Nephron (organoid): ENCODE data around the gene EARS2.

ENCODE experiments used
- H3K27ac Mint-ChIP-seq, 3 experiments: 2 replicates each; pipeline ENCODE4 v1.8.0; 2020; ENCODE audit warnings: mixed read lengths in 3 of 3, mild to moderate bottlenecking in 2 of 3, moderate library complexity in 1 of 3
- H3K27me3 Mint-ChIP-seq: 2 replicates; pipeline ENCODE4 v1.8.0; 2021; ENCODE audit warnings: low read depth, mild to moderate bottlenecking, moderate library complexity, mixed read lengths
- H3K36me3 Mint-ChIP-seq: 2 replicates; pipeline ENCODE4 v1.8.0; 2020; ENCODE audit warnings: low read depth, mixed read lengths
- H3K4me1 Mint-ChIP-seq: 2 replicates; pipeline ENCODE4 v1.8.0; 2020; ENCODE audit warnings: mixed read lengths
- H3K4me3 Mint-ChIP-seq, 3 experiments: 2 replicates each; pipeline ENCODE4 v1.8.0; 2020; ENCODE audit warnings: mild to moderate bottlenecking in 3 of 3, mixed read lengths in 3 of 3, moderate library complexity in 2 of 3
- H3K9me3 Mint-ChIP-seq: 2 replicates; pipeline ENCODE4 v1.8.0; 2020; ENCODE audit warnings: mixed read lengths
- TF ChIP-seq, protein P1 (sequence below), 3 experiments: fragments of 200-600 bp; sonication (generic); IDR thresholded peaks; one replicate each; pipeline ENCODE4 v1.5.0; 2021; ENCODE audit warnings: antibody characterized with exemption in 3 of 3; ENCODE audit not compliant: unreplicated experiment in 3 of 3

Gene EARS2

DNA sequence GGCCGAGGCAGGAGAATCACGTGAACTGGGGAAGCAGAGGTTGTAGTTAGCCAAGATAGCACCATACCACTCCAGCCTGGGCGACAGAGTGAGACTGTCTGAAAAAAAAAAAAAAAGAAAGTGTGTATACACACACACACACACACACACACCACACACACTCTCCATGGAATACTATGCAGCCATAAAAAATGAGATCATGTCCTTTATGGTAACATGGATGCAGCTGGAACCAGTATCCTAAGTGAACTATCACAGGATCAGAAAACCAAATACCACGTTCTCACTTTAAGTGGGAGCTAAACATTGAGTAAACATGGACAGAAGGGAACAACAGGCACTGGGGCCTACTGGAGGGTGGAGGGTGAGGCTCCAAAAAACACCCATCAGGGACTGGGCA lies 22.2 kb upstream of the EARS2 start:
- no peak overlapping the region for H3K27ac Mint-ChIP-seq
- H3K4me3 Mint-ChIP-seq = no peak overlapping the region
- no peaks in the 10 kb centered on the region for H3K9me3 Mint-ChIP-seq
- TF ChIP-seq, protein P1, sequence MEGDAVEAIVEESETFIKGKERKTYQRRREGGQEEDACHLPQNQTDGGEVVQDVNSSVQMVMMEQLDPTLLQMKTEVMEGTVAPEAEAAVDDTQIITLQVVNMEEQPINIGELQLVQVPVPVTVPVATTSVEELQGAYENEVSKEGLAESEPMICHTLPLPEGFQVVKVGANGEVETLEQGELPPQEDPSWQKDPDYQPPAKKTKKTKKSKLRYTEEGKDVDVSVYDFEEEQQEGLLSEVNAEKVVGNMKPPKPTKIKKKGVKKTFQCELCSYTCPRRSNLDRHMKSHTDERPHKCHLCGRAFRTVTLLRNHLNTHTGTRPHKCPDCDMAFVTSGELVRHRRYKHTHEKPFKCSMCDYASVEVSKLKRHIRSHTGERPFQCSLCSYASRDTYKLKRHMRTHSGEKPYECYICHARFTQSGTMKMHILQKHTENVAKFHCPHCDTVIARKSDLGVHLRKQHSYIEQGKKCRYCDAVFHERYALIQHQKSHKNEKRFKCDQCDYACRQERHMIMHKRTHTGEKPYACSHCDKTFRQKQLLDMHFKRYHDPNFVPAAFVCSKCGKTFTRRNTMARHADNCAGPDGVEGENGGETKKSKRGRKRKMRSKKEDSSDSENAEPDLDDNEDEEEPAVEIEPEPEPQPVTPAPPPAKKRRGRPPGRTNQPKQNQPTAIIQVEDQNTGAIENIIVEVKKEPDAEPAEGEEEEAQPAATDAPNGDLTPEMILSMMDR (IDR thresholded peaks at IDR 0.05; ENCODE audit: unreplicated experiment in 3 of 3) = no peak
- H3K4me1 Mint-ChIP-seq = no peaks in the 10 kb centered on the region
- no peaks in the 10 kb centered on the region for H3K27me3 Mint-ChIP-seq
- H3K36me3 Mint-ChIP-seq = peaks cover 50% of the 10 kb centered on the region

DNA sequence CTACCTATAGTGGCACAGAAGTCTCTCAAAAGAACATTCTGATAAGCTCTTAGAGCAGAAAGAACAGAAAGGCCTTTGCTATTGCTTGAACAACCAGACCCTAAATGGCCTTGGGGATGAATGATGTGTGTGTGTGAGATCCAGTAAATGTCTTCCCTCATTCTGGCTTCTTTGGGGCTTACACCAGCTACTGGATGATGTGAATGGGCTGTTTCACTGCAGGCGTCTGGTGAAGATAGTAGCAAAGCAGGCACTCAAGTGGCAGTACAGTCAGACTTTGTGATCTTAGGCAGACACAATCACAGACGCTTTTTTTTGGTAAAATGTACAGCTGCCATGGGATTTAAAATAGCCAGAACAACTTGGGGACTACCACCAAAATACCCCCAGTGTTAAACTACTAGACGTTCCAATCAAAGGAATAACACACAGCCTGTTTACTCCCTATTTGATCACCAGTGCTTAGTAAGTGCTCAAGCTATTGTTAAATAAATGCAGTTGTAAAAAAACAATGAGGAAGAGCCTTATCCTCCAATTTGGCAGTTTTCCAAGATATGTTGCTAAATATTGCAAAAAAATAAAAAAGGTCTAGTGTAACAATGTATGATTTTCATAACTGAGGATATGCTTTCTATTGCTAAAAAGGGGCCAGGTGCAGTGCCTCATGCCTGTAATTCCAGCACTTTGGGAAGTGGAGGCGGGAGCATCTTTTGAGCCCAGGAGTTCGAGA lies 21.1 kb upstream of the EARS2 start:
- Mint-ChIP-seq H3K27me3 (no peaks in the 10 kb centered on the region), H3K9me3 (no peaks in the 10 kb centered on the region), H3K27ac (no peak overlapping the region), H3K4me3 (no peak overlapping the region), H3K4me1 (no peaks in the 10 kb centered on the region), H3K36me3 (peaks cover 56% of the 10 kb centered on the region)
- TF ChIP-seq, protein P1 (IDR thresholded peaks at IDR 0.05; ENCODE audit: unreplicated experiment in 3 of 3) = no peak

DNA sequence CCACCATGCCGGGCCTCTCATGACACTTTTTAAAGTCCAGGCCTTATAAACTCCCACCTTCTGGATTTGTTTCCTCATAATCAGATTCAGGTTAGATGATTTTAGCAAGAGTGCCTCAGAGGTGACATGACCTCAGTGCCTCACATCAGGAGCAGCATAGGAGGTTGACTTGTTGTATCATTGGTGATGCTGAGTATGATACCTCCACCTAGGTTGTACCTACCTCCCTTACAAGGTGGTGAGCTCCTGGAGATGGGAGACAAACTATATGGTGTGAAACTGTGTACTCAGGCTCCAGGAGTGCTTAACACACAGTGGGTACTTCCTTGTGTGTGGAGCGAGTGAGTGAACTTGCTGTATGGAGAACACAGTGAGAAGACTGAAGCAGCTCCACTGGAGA lies 20.3 kb upstream of the EARS2 start:
- peaks cover 58% of the 10 kb centered on the region for H3K36me3 Mint-ChIP-seq
- H3K4me1 Mint-ChIP-seq = no peaks in the 10 kb centered on the region
- TF ChIP-seq, protein P1 (IDR thresholded peaks at IDR 0.05; ENCODE audit: unreplicated experiment in 3 of 3) = no peak
- no peaks in the 10 kb centered on the region for H3K9me3 Mint-ChIP-seq
- H3K4me3 Mint-ChIP-seq = no peak overlapping the region
- H3K27me3 Mint-ChIP-seq = no peaks in the 10 kb centered on the region
- H3K27ac Mint-ChIP-seq = no peak overlapping the region

DNA sequence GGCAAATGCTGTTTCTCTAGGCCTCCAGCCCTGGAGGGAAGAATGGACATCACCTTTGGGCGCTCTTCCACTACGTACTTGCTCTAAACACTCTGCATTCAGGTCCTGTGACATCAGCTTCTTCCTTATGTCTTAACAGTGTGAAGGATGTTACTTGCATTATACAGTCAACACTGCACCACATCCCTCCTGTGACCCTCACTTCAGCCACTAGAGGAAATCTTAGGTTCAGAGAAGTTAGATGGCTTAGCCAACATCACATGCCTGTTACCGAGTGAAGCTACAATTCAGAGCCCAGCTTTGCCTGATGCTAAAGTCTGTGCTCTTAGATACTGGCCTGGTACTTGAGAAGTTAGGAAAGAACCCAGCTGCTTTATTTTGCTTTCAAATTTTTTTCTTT lies 18.7 kb upstream of the EARS2 start:
- no peaks in the 10 kb centered on the region for H3K27me3 Mint-ChIP-seq
- no peaks in the 10 kb centered on the region for H3K4me1 Mint-ChIP-seq
- H3K4me3 Mint-ChIP-seq = no peak overlapping the region
- peaks cover 66% of the 10 kb centered on the region for H3K36me3 Mint-ChIP-seq
- no peak overlapping the region for H3K27ac Mint-ChIP-seq
- no peaks in the 10 kb centered on the region for H3K9me3 Mint-ChIP-seq
- TF ChIP-seq, protein P1 (IDR thresholded peaks at IDR 0.05; ENCODE audit: unreplicated experiment in 3 of 3) = no peak

DNA sequence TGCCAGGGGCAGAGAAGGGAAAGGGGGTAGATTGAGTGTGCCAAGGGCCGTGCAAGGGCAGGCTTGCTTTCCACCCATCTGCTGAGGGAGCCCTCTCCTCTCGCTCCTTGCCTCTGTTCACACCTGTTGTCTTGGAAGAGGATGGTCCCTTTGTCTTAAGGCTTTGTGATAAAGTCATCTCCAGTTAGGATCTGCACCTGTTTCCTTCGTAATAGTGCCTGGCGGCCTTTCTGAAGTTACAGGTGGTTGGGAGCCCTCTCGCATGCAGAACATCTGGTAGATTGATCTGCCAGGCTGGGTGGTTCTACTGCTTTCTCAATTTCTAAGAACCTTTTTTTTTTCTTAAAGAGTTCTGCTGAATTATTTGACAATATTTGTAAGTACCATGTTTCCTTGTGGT lies 16.7 kb upstream of the EARS2 start:
- Mint-ChIP-seq H3K27me3 (no peaks in the 10 kb centered on the region), H3K27ac (no peak overlapping the region), H3K4me3 (no peak overlapping the region), H3K36me3 (peaks cover 65% of the 10 kb centered on the region), H3K4me1 (no peaks in the 10 kb centered on the region), H3K9me3 (no peaks in the 10 kb centered on the region)
- TF ChIP-seq, protein P1 (IDR thresholded peaks at IDR 0.05; ENCODE audit: unreplicated experiment in 3 of 3) = no peak

DNA sequence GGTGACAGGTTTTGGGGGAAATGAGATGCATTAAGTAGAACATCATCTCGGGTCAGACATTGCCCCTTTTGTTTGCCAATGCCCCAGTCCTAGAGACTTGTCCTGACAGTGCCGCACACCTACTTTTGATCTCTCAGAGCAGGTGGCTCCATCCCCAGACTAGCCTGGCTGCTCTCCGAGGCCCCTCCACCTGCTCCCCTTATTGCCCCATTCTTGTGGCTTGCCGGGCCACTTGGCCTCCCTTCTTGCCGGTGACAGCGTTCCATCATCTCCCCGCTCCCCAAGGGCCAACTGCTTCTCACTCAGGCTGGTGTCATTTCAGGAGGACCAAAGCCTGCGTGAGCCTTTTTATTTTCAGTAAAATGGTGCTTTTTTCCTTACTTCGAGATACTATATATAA lies 15.2 kb upstream of the EARS2 start:
- Mint-ChIP-seq H3K27me3 (no peaks in the 10 kb centered on the region), H3K4me1 (no peaks in the 10 kb centered on the region), H3K36me3 (peaks cover 66% of the 10 kb centered on the region)

More for the DNA sequence above, 15.2 kb upstream of the EARS2 start:
- Mint-ChIP-seq H3K9me3 (no peaks in the 10 kb centered on the region), H3K27ac (no peak overlapping the region), H3K4me3 (no peak overlapping the region)
- TF ChIP-seq, protein P1 (IDR thresholded peaks at IDR 0.05; ENCODE audit: unreplicated experiment in 3 of 3) = no peak
